IMR-90 (cell line): Measurements from ENCODE around the gene STYXL1. TPM values are rescaled to one million over a fixed set of nuclear protein-coding genes. Genes with fewer than 3 reads are reported as not detected.

Experiments
- ATAC-seq: fragments of 200-7000 bp; cut with Tn5 transposase; 2 replicates; pipeline ENCODE4 v1.9.1; 2020; ENCODE audit warnings: low read depth, mild to moderate bottlenecking, moderate library complexity
- BruUV-seq: library from RNA; stranded (reverse); fragments of 400-500 nt; replicated peaks from 2 replicates; lab custom pipeline; 2021; lab: Mats Ljungman, UMichigan
- CTCF ChIA-PET: fragments of 300-600 bp; formaldehyde crosslinking; extraction: SDS; loops from one replicate; lab custom pipeline; 2021; ENCODE audit warnings: antibody characterized with exemption; lab: Yijun Ruan, JAX
- POLR2A ChIA-PET: fragments of 300-600 bp; sonication (Branson Sonifier 250); formaldehyde crosslinking; loops from one replicate; lab custom pipeline; 2022; ENCODE audit warnings: antibody characterized with exemption; ENCODE audit not compliant: unreplicated experiment; lab: Charles Lee
- DNase-seq: peaks from one replicate; pipeline ENCODE4 v3.0.0; 2013
- H2AFZ ChIP-seq: replicated peaks from 2 replicates; pipeline ENCODE3; 2013; ENCODE audit warnings: low read length, mild to moderate bottlenecking; ENCODE audit not compliant: poor library complexity
- H2AK5ac ChIP-seq: 2 replicates; pipeline ENCODE4 v1.6.1; 2013; ENCODE audit warnings: low read depth, low read length, inconsistent platforms
- H2AK9ac ChIP-seq: replicated peaks from 2 replicates; pipeline ENCODE3; 2013; ENCODE audit warnings: mild to moderate bottlenecking, low read depth, low read length, moderate library complexity; ENCODE audit not compliant: poor library complexity
- H2BK120ac ChIP-seq: 2 replicates; pipeline ENCODE4 v1.6.1; 2013; ENCODE audit warnings: low read depth, low read length, inconsistent platforms
- H2BK15ac ChIP-seq: 3 replicates; pipeline ENCODE4 v1.6.1; 2013; ENCODE audit warnings: low read depth, low read length, inconsistent platforms
- H2BK20ac ChIP-seq: 2 replicates; pipeline ENCODE4 v1.6.1; 2013; ENCODE audit warnings: low read depth, mild to moderate bottlenecking, inconsistent platforms, low read length, moderate library complexity
- H2BK5ac ChIP-seq: 2 replicates; pipeline ENCODE4 v1.6.1; 2013; ENCODE audit warnings: mild to moderate bottlenecking, low read depth, low read length, inconsistent platforms; ENCODE audit not compliant: poor library complexity, severe bottlenecking
- H3K14ac ChIP-seq: replicated peaks from 2 replicates; pipeline ENCODE4 v1.6.1; 2013; ENCODE audit warnings: low read depth, low read length, inconsistent platforms
- H3K18ac ChIP-seq: 2 replicates; pipeline ENCODE4 v1.6.1; 2013; ENCODE audit warnings: low read depth, low read length, control low read depth
- H3K23ac ChIP-seq: 2 replicates; pipeline ENCODE4 v1.6.1; 2013; ENCODE audit warnings: low read depth, low read length, inconsistent platforms
- H3K27ac ChIP-seq: 2 replicates; pipeline ENCODE4 v1.5.1; 2013; ENCODE audit warnings: mild to moderate bottlenecking, control low read depth, low read length; ENCODE audit not compliant: insufficient read depth
- H3K27me3 ChIP-seq: 2 replicates; pipeline ENCODE4 v1.6.1; 2013; ENCODE audit warnings: low read length; ENCODE audit not compliant: control insufficient read depth, insufficient read depth
- H3K36me3 ChIP-seq: 2 replicates; pipeline ENCODE4 v1.6.1; 2013; ENCODE audit warnings: low read length, mixed read lengths; ENCODE audit not compliant: control insufficient read depth, insufficient read depth
- H3K4ac ChIP-seq: 2 replicates; pipeline ENCODE4 v1.6.1; 2013; ENCODE audit warnings: low read depth, low read length, inconsistent platforms
- H3K4me1 ChIP-seq: 2 replicates; pipeline ENCODE4 v1.6.1; 2013; ENCODE audit warnings: low read length, mixed read lengths; ENCODE audit not compliant: control insufficient read depth, insufficient read depth
- H3K4me2 ChIP-seq: 2 replicates; pipeline ENCODE4 v1.6.1; 2013; ENCODE audit warnings: low read depth, mild to moderate bottlenecking, control low read depth, low read length, moderate library complexity
- H3K4me3 ChIP-seq: 2 replicates; pipeline ENCODE4 v1.5.1; 2013; ENCODE audit warnings: low read depth, mild to moderate bottlenecking, control low read depth, low read length, moderate library complexity; ENCODE audit not compliant: insufficient read depth
- H3K56ac ChIP-seq: 2 replicates; pipeline ENCODE4 v1.6.1; 2013; ENCODE audit warnings: low read length, inconsistent platforms; ENCODE audit not compliant: insufficient read depth; ENCODE audit errors: extremely low read depth
- H3K79me1 ChIP-seq, 2 experiments: 2 replicates each; pipeline ENCODE4 v1.6.1; 2013; ENCODE audit warnings: low read length in 2 of 2, inconsistent platforms in 1 of 2, low read depth in 1 of 2
- H3K9ac ChIP-seq: 2 replicates; pipeline ENCODE4 v1.6.1; 2013; ENCODE audit warnings: low read depth, low read length, control low read depth
- H3K9me1 ChIP-seq: 2 replicates; pipeline ENCODE4 v1.6.1; 2013; ENCODE audit warnings: low read length, inconsistent platforms; ENCODE audit not compliant: insufficient read depth
- H3K9me3 ChIP-seq: 2 replicates; pipeline ENCODE4 v1.6.1; 2013; ENCODE audit warnings: low read length; ENCODE audit not compliant: control insufficient read depth, insufficient read depth
- H4K20me1 ChIP-seq: 2 replicates; pipeline ENCODE4 v1.6.1; 2013; ENCODE audit warnings: low read length, inconsistent platforms; ENCODE audit not compliant: insufficient read depth
- H4K5ac ChIP-seq: 2 replicates; pipeline ENCODE4 v1.6.1; 2013; ENCODE audit warnings: mild to moderate bottlenecking, low read depth, low read length, control low read depth
- H4K8ac ChIP-seq, 2 experiments: 2 replicates each; pipeline ENCODE4 v1.6.1; 2013; ENCODE audit warnings: low read depth in 2 of 2, low read length in 2 of 2, control low read depth in 1 of 2, inconsistent platforms in 1 of 2
- H4K91ac ChIP-seq: 2 replicates; pipeline ENCODE4 v1.6.1; 2013; ENCODE audit warnings: low read depth, low read length, inconsistent platforms; ENCODE audit not compliant: insufficient read depth
- MAFK ChIP-seq: IDR thresholded peaks from 2 replicates; pipeline ENCODE4 v1.6.1; 2012; ENCODE audit warnings: low read depth, low read length, improper control_type of control experiment
- MXI1 ChIP-seq: IDR thresholded peaks from 2 replicates; pipeline ENCODE4 v1.6.1; 2012; ENCODE audit warnings: low read depth, mild to moderate bottlenecking, low read length, moderate library complexity, borderline replicate concordance
- RCOR1 ChIP-seq: IDR thresholded peaks from 2 replicates; pipeline ENCODE4 v1.6.1; 2012; ENCODE audit warnings: mild to moderate bottlenecking, low read length, improper control_type of control experiment; ENCODE audit not compliant: insufficient replicate concordance
- WGBS, 2 experiments: methylation state at CpG; one replicate each; pipeline versions ENCODE4 v1.1.5 to v1.1.7; 2013; ENCODE audit warnings: missing lambda C conversion rate in 2 of 2; ENCODE audit not compliant: insufficient read length in 1 of 2; ENCODE audit errors: extremely low coverage in 2 of 2; 5-methylcytosine and 5-hydroxymethylcytosine counted together
- dilution Hi-C: fragments of 300-500 bp; cut with HindIII; formaldehyde crosslinking; loops from one replicate; pipeline ENCODE4 v1.14.3; 2018; ENCODE audit warnings: low sequenced_read_pairs; ENCODE audit not compliant: unreplicated experiment
- in situ Hi-C: fragments of 300-500 bp; cut with MboI; formaldehyde crosslinking; loops from 3 replicates; pipeline ENCODE4 v1.14.3; 2019; ENCODE audit warnings: low sequenced_read_pairs, inconsistent platforms, mixed read lengths
- intact Hi-C: fragments of 100-400 bp; cut with micrococcal nuclease; formaldehyde crosslinking; loops from 2 replicates; pipeline ENCODE4 v1.10.0; 2022
- polyA plus RNA-seq, 3 experiments: library from polyadenylated mRNA; depleted of rRNA; stranded (reverse); fragments of >200 nt; gene quantifications; 2 replicates each; pipeline ENCODE4 v1.2.3, GENCODE V29; 2012; ENCODE audit warnings: low replicate concordance in 1 of 3
- total RNA-seq: library from RNA; depleted of rRNA; stranded (reverse); fragments of >200 nt; gene quantifications from 2 replicates; pipeline ENCODE4 v1.2.3, GENCODE V29; 2012

The STYXL1 gene
- total and polyA plus RNA-seq, 2 of the 4 experiments (the other 2 are of a cell fraction), result 66.1 to 73.8 TPM

DNA sequence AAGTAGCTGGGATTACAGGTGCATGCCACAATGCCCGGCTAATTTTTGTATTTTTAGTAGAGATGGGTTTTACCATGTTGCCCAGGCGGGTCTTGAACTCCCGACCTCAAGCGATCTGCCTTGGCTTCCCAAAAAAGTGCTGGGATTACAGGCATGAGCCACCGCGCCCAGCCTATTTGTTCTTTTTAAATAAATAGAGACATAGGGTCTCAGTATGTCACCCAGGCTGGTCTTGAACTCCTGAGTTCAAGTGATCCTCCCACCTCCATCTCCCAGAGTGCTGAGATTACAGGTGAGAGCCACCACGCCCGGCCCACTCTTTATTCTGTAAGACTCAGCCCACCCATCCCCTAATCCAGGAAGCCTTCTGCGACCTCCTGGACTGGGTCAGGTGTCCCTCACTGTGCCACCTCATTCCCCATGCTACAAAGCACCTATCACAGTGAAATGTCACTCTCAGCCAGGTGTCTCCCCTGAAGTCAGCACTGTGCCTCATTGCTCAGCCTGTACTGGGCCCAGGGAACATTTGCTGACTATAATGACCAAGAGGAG lies 56.2 kb downstream of the STYXL1 start:
- no peak overlapping the region for H3K9ac ChIP-seq
- no peak for DNase-seq
- H3K4ac ChIP-seq, result no peak overlapping the region
- no peak overlapping the region for H2BK20ac ChIP-seq
- no peak overlapping the region for H3K27ac ChIP-seq
- WGBS, 2 experiments, result 90% methylated on average over 4 of the region's 9 CpGs; no CpG with 5 or more reads in 1 of the 2 experiments
- no peak overlapping the region for H4K91ac ChIP-seq
- no peaks in the 10 kb centered on the region for H3K9me3 ChIP-seq
- H3K36me3 ChIP-seq, result peaks cover 22% of the 10 kb centered on the region
- no peak overlapping the region for H2BK5ac ChIP-seq
- no peak overlapping the region for H3K4me3 ChIP-seq
- no peak for ATAC-seq
- no peak overlapping the region for H4K8ac ChIP-seq
- H4K20me1 ChIP-seq, result peaks cover 4% of the 10 kb centered on the region; the same call in 1 of the 2 replicates
- POLR2A ChIA-PET, result no interaction called here
- no peak overlapping the region for H2AK5ac ChIP-seq
- BruUV-seq, result no TSS peak
- in situ Hi-C loops (no loop called here), intact Hi-C loops (no loop called here), dilution Hi-C loops (no loop called here)
- no peak overlapping the region for H3K56ac ChIP-seq
- no peak overlapping the region for H4K5ac ChIP-seq
- no peak overlapping the region for H2BK15ac ChIP-seq
- no peak overlapping the region for H3K4me2 ChIP-seq
- CTCF ChIA-PET, result no interaction called here
- H3K4me1 ChIP-seq, result peaks cover 15% of the 10 kb centered on the region
- no peaks in the 10 kb centered on the region for H3K27me3 ChIP-seq
- no peak for TF ChIP-seq MAFK
- TF ChIP-seq RCOR1, result no peak
- TF ChIP-seq MXI1, result no peak
- H3K18ac ChIP-seq, result no peak overlapping the region
- no peak overlapping the region for H3K23ac ChIP-seq
- peaks cover 6% of the 10 kb centered on the region; the same call in 1 of the 2 replicates for H3K9me1 ChIP-seq
- no peak overlapping the region for H2AFZ ChIP-seq
- H3K79me1 ChIP-seq, result peaks cover 4 to 22% of the 10 kb centered on the region in 2 experiments; a peak in 3 of 4 replicates
- no peak overlapping the region for H3K14ac ChIP-seq
- no peak overlapping the region for H2AK9ac ChIP-seq
- no peak overlapping the region for H2BK120ac ChIP-seq
